ENCODE results near the gene NACC1. TPM values are rescaled to one million over a fixed set of nuclear protein-coding genes. Genes with fewer than 3 reads are reported as not detected.

NACC1 gene
- total RNA-seq, 3 donors from 2014 or later: 8.5 to 20.5 (median 19.7) TPM

- Histone ChIP-seq H3K9me3 (no peaks in the 10 kb centered on the region), H3K36me3 (no peaks in the 10 kb centered on the region), H3K27ac (peak overlapping the region; percentile 88 to 90), H3K4me3 (peak overlapping the region in 2 of 3 donors; percentile 8 to 41), H3K4me1 (peaks cover 9 to 10% of the 10 kb centered on the region in 2 donors), H3K27me3 (no peaks in the 10 kb centered on the region)
- intact Hi-C loops (cut with DNase I; ENCODE audit: low total_unique reads): no loop called here
- peak in 1 of 2 donors; percentile 84 for DNase-seq (ENCODE audit: low spot score in 2 of 2)
- TF ChIP-seq POLR2AphosphoS5 (IDR thresholded peaks at IDR 0.05) (peak; percentile 12 to 19 (median 14)), POLR2A (IDR thresholded peaks at IDR 0.05) (no peak), CTCF (IDR thresholded peaks at IDR 0.05) (peak in 2 of 3 donors; percentile 10 to 11)
Measured at GRCh38 chr19:13091400-13092157, 26.5 kb upstream of the NACC1 start.

GRCh38 chr19:13092158-13092543 is 25.9 kb upstream of the NACC1 start:
- intact Hi-C loops (cut with DNase I; ENCODE audit: low total_unique reads): no loop called here
- H3K27me3 ChIP-seq: no peaks in the 10 kb centered on the region
- peaks cover 9 to 10% of the 10 kb centered on the region in 2 donors for H3K4me1 ChIP-seq
- no peaks in the 10 kb centered on the region for H3K36me3 ChIP-seq
- no peaks in the 10 kb centered on the region for H3K9me3 ChIP-seq
- TF ChIP-seq POLR2A (IDR thresholded peaks at IDR 0.05) (no peak), CTCF (IDR thresholded peaks at IDR 0.05) (no peak), POLR2AphosphoS5 (IDR thresholded peaks at IDR 0.05) (no peak)
- no peak for DNase-seq (ENCODE audit: low spot score in 2 of 2)
- peak overlapping the region; percentile 88 to 90 for H3K27ac ChIP-seq
- peak overlapping the region in 2 of 3 donors; percentile 8 to 41 for H3K4me3 ChIP-seq

- intact Hi-C loops (cut with DNase I; ENCODE audit: low total_unique reads): no loop called here
- Histone ChIP-seq H3K36me3 (no peaks in the 10 kb centered on the region), H3K4me1 (peaks cover 9 to 10% of the 10 kb centered on the region in 2 donors), H3K9me3 (no peaks in the 10 kb centered on the region), H3K27ac (peak overlapping the region; percentile 88 to 90), H3K4me3 (no peak overlapping the region), H3K27me3 (no peaks in the 10 kb centered on the region)
- TF ChIP-seq CTCF (IDR thresholded peaks at IDR 0.05) (no peak), POLR2A (IDR thresholded peaks at IDR 0.05) (no peak), POLR2AphosphoS5 (IDR thresholded peaks at IDR 0.05) (no peak)
- no peak for DNase-seq (ENCODE audit: low spot score in 2 of 2)
Measured at GRCh38 chr19:13092606-13093235, 25.3 kb upstream of the NACC1 start.

- no peak overlapping the region for H3K4me3 ChIP-seq
- H3K36me3 ChIP-seq: no peaks in the 10 kb centered on the region
- DNase-seq (ENCODE audit: low spot score in 2 of 2): peak; percentile 80 to 86
- peak; percentile 12 to 51 (median 51) for TF ChIP-seq POLR2AphosphoS5 (IDR thresholded peaks at IDR 0.05)
- peak; percentile 92 to 98 (median 95) for TF ChIP-seq CTCF (IDR thresholded peaks at IDR 0.05)
- no peak for TF ChIP-seq POLR2A (IDR thresholded peaks at IDR 0.05)
- intact Hi-C loops (cut with DNase I; ENCODE audit: low total_unique reads): no loop called here
- H3K4me1 ChIP-seq: peaks cover 9 to 10% of the 10 kb centered on the region in 2 donors
- H3K27ac ChIP-seq: peak overlapping the region; percentile 88 to 90
- H3K27me3 ChIP-seq: no peaks in the 10 kb centered on the region
- no peaks in the 10 kb centered on the region for H3K9me3 ChIP-seq
Measured at GRCh38 chr19:13093407-13094105, 24.5 kb upstream of the NACC1 start.

All from breast epithelium (tissue), 4 donors.